Omental fat pad (tissue), 4 donors: ENCODE results near the gene ZFTA. TPM values are rescaled to one million over a fixed set of nuclear protein-coding genes. Genes with fewer than 3 reads are reported as not detected.

Experiments
- ATAC-seq: fragments of 150-250 bp; one replicate; pipeline ENCODE4 v1.9.1; 2016; ENCODE audit warnings: mild to moderate bottlenecking, moderate library complexity; ENCODE audit not compliant: low FRiP score
- DNase-seq: peaks from one replicate; pipeline ENCODE4 v3.0.0-alpha.2; 2019; ENCODE audit warnings: low spot score
- total RNA-seq, 4 donors: library from RNA; depleted of rRNA; stranded (reverse); fragments of >200 nt; gene quantifications; one replicate each; pipeline ENCODE4 v1.1.0, GENCODE V29; 2016
- TF ChIP-seq, protein P1 (sequence below), 3 donors: fragments of 450-650 bp; IDR thresholded peaks; one replicate each; pipeline ENCODE4 v1.5.1; 2016 to 2017; ENCODE audit warnings: antibody characterized with exemption in 3 of 3, mild to moderate bottlenecking in 3 of 3, moderate library complexity in 2 of 3

Gene ZFTA
- 10 to 100 TPM; 10.7 to 18.3 (median 15.6) TPM for total RNA-seq

DNA sequence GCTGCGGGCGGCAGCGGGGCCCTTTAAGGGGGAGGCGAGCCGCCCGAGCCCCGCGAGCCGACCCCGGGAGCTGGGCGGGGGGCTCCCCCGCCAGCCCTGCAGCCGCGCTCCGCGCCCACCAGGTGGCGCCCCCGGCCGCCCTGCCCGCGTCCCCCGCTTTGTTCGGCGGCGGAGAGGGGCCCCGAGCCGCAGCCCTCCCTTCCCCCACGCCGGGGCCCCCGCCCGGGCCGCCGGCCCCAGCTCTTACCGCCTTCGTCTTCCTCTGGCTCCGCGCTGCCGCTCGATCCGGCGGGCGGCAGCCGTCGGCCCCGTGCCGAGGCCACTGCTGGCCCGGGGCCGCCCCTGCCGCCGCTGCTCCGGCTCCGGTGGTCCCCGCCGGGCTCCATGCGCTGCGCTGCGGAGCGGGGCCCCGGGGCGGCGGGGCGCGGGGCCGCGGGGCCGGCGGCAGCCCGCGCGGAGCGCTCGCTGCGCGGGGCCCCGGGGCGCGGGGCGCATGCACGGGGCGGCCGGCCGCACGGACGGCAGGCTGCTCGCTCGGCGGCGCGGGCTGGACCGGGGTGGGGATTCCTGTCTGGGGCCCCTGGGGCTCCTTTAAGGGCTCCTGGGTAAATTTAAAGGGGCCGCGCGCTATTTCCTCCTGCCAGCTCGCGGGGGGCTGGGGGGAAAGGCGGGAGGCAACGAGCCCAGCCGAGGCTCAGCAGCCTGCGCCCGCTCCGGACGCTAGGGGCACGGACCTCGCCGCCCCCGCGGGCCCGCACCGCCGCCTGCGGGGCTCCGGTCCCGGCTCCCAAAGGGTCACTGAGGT is at the start of gene ZFTA:
Gene ZFTA (minus strand): TSS at position 539 of the 805 bp plus-strand sequence. CDS start 153 bp downstream, at position 386.
- TF ChIP-seq, protein P1, sequence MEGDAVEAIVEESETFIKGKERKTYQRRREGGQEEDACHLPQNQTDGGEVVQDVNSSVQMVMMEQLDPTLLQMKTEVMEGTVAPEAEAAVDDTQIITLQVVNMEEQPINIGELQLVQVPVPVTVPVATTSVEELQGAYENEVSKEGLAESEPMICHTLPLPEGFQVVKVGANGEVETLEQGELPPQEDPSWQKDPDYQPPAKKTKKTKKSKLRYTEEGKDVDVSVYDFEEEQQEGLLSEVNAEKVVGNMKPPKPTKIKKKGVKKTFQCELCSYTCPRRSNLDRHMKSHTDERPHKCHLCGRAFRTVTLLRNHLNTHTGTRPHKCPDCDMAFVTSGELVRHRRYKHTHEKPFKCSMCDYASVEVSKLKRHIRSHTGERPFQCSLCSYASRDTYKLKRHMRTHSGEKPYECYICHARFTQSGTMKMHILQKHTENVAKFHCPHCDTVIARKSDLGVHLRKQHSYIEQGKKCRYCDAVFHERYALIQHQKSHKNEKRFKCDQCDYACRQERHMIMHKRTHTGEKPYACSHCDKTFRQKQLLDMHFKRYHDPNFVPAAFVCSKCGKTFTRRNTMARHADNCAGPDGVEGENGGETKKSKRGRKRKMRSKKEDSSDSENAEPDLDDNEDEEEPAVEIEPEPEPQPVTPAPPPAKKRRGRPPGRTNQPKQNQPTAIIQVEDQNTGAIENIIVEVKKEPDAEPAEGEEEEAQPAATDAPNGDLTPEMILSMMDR (IDR thresholded peaks at IDR 0.05) = peak in 2 of 3 donors; percentile 13 to 90
- ATAC-seq (no peak), DNase-seq (no peak)

DNA sequence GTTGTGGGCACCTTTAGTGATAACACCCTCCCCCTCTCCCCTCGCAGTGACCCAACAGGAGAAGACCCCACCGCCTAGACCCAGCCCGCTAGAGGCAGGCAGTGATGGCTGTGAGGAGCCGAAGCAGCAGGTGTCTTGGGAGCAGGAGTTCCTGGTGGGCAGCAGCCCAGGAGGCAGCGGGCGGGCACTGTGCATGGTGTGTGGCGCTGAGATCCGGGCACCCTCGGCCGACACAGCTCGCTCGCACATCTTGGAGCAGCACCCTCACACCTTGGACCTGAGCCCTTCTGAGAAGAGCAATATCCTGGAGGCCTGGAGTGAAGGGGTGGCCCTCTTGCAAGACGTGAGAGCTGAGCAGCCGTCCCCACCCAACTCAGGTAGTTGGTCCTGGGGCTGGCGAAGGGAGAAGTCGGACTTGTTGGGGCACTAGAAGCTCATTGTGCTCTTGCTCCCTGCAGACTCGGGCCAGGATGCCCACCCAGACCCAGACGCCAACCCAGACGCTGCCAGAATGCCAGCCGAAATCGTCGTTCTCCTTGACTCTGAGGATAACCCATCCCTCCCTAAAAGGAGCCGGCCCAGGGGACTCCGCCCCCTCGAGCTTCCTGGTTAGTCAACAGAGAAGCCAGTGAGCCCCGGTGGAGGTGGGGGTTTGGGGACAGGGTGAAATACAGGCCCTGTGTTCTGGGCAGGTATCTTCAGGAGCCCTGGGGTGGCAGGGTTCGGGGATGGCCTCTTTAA is 49.4 kb upstream of the ZFTA start:
- TF ChIP-seq, protein P1 (IDR thresholded peaks at IDR 0.05) = no peak
- DNase-seq (no peak), ATAC-seq (no peak)

DNA sequence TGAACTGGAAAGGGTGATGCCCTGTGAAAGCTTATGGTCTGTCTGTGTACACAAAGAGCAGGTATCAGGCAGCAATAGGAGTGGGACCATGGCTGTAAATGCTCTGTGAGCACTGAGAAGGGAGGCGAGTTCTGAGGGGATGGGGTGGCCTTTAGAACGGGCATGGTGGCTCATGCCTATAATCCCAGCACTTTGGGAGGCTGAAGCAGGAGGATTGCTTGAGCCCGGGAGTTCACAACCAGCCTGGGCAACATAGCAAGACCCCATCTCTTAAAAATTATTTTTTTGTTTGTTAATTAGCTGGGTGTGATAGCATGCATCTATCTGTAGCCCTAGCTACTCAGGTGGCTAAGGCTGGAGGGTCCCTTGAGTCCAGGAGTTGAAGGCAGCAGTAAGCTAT is 48.2 kb upstream of the ZFTA start:
- DNase-seq (no peak), ATAC-seq (no peak)
- TF ChIP-seq, protein P1 (IDR thresholded peaks at IDR 0.05) = no peak

DNA sequence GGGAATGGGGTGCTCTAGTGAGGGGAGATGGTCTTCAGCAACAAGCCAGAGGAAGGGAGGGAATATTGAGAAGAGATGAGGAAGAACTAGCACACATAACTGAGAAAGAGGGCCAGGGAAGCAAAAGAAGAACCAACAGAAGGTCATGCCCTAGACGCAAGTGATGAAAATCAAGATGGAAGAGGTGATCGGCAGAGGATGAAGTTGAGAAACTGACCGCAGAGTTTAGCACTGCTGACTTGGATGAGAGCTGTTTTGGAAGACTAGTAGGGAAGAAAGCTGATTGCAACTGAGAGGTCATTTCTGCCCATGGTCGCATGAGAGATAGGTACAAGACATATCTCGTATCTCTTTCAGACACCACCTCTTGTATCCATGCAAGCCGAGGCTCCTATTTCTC is 47.6 kb upstream of the ZFTA start:
- DNase-seq (no peak), ATAC-seq (no peak)
- TF ChIP-seq, protein P1 (IDR thresholded peaks at IDR 0.05) = no peak

DNA sequence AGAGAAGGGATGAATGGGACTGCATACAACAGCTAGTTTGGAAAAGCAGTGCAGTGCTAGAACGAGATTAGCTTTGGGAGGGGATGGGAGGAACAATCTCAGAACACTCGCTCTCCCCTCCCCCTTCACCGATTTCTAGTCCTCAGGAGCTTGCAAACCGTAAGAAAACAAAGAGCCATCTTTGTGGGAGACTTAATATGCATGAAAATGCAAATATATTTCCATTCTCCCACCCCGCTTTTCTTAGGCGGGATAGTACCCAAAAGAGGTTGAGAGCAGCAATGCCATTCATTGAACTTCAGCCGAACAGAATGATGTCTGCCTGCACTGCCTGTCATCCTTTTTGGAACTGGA is 45.8 kb upstream of the ZFTA start:
- TF ChIP-seq, protein P1 (IDR thresholded peaks at IDR 0.05) = no peak
- DNase-seq = no peak
- ATAC-seq = no peak

DNA sequence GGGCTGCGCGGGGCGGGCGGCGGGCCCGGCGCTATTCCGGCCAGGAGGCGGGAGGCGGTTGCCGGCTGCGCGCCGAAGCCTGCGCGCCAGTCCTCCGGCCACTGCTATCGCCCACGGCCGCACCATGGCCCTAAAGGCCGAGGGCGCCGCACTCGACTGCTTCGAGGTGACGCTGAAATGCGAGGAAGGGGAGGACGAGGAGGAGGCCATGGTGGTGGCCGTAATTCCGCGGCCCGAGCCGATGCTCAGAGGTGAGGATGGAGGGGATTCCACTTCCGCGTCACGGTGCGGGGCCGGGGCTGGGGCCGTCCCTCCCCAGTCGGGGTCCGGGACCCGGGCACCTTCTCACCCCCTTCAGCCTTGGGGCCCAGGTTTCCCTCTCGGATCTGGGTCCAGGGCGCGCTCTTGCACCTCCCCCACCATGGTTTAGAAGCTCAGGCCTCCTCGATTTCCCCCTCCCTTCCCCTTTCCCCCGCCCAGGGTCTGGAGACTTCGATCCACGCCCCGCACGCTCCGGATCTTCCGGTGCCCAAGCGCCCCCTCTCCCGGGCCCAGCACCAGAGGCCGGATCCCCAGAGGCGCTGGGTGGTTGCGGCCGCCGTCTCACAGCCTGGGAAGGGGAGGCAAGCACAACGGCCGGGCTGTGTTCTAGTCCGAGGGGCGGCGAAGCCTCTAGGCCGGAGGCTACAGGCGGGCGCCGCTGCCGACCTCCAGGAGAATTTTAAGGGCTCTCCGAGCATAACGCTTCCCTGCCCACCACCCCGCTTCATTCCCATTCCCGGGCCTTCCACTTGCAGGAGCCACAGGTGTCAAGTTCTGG is 45.2 kb upstream of the ZFTA start:
- DNase-seq = no peak
- peak; percentile 40 for ATAC-seq
- TF ChIP-seq, protein P1 (IDR thresholded peaks at IDR 0.05) = no peak
